ENCODE data around the gene ANAPC13. TPM values are rescaled to one million over a fixed set of nuclear protein-coding genes. Genes with fewer than 3 reads are reported as not detected.
A peak's percentile ranks its signal among the peaks of the same experiment; 100 is the strongest.

Gene ANAPC13
- total and polyA plus RNA-seq, 2 of the 13 experiments (the other 11 are each of a cell fraction or from before 2014, with no cell fraction given), result 48.7 to 69.1 TPM

GRCh38 chr3:134485718-134486576, at the start of gene ANAPC13, which contains the start of gene CEP63 (continued):
- TF ChIP-seq POGK (CRISPR knock-in tag; conservative IDR thresholded peaks at IDR 0.05) (peak; percentile 84), DPF2 (CRISPR knock-in tag; IDR thresholded peaks at IDR 0.05; ENCODE audit: borderline replicate concordance, low read depth) (no peak), SNAPC5 (CRISPR knock-in tag; IDR thresholded peaks at IDR 0.05; ENCODE audit: borderline replicate concordance) (no peak), ZNF780A (CRISPR knock-in tag; IDR thresholded peaks at IDR 0.05) (0 out of 2 replicates have a peak, but pooled peaks have one; percentile 51), ZMYM2 (CRISPR knock-in tag; IDR thresholded peaks at IDR 0.05) (no peak), STAG1 (CRISPR knock-in tag; IDR thresholded peaks at IDR 0.05) (no peak), ISL2 (CRISPR knock-in tag; IDR thresholded peaks at IDR 0.05) (no peak; the same call in 1 of the 2 replicates), GATAD1 (CRISPR knock-in tag; IDR thresholded peaks at IDR 0.05) (peak; percentile 89), XBP1 (CRISPR knock-in tag; IDR thresholded peaks at IDR 0.05) (0 out of 2 replicates have a peak, but pooled peaks have one; percentile 12), ATF2 (CRISPR knock-in tag; IDR thresholded peaks at IDR 0.05) (peak; percentile 4; the same call in 1 of the 2 replicates), ZEB1 (IDR thresholded peaks at IDR 0.05; ENCODE audit: insufficient replicate concordance, low read depth) (peak; percentile 14), THAP7 (CRISPR knock-in tag; IDR thresholded peaks at IDR 0.05) (peak; percentile 88; the same call in 1 of the 2 replicates), MTA3 (CRISPR knock-in tag; IDR thresholded peaks at IDR 0.05) (no peak), SMAD3 (CRISPR knock-in tag; IDR thresholded peaks at IDR 0.05) (peak; percentile 49; the same call in 1 of the 2 replicates), PREB (CRISPR knock-in tag; IDR thresholded peaks at IDR 0.05) (no peak), EZH2 (conservative IDR thresholded peaks at IDR 0.05; ENCODE audit: low read depth, low read length) (no peak), SRY (CRISPR knock-in tag; IDR thresholded peaks at IDR 0.05) (peak; percentile 75), ZNF747 (CRISPR knock-in tag; IDR thresholded peaks at IDR 0.05; ENCODE audit: borderline replicate concordance) (peak; percentile 89), RXRA (CRISPR knock-in tag; IDR thresholded peaks at IDR 0.05) (peak; percentile 67; the same call in 1 of the 2 replicates), ZBED4 (CRISPR knock-in tag; IDR thresholded peaks at IDR 0.05; ENCODE audit: borderline replicate concordance) (no peak)

Measured in HepG2 (cell line).